GM18499 (cell line): ENCODE results near the gene DIP2A.

Experiments used
- ATAC-seq: cut with Tn5 transposase; IDR thresholded peaks from one replicate; pipeline ENCODE4 v1.9.1; 2021; ENCODE audit warnings: moderate number of reproducible peaks; ENCODE audit not compliant: insufficient read depth, unreplicated experiment

The DIP2A gene

GRCh38 chr21:46613391-46613790, 154.7 kb downstream of the DIP2A start:
- no peak for ATAC-seq

GRCh38 chr21:46616050-46616449, 157.4 kb downstream of the DIP2A start:
- ATAC-seq = no peak

- ATAC-seq = no peak
Observed at GRCh38 chr21:46616656-46617055, 158.0 kb downstream of the DIP2A start.

GRCh38 chr21:46617267-46618051, 158.8 kb downstream of the DIP2A start:
- ATAC-seq = no peak

GRCh38 chr21:46618738-46619379, 160.2 kb downstream of the DIP2A start:
- ATAC-seq = no peak
